Lung (tissue), 12 donors: ENCODE measurements around the gene RPUSD4. TPM values are rescaled to one million over a fixed set of nuclear protein-coding genes. Genes with fewer than 3 reads are reported as not detected.

Source experiments
- ATAC-seq: fragments of 200-7000 bp; cut with Tn5 transposase; one replicate; pipeline ENCODE4 v1.9.1; 2020; ENCODE audit warnings: moderate number of reproducible peaks; ENCODE audit not compliant: insufficient read depth, low FRiP score
- DNase-seq, 3 donors: peaks; one replicate each; pipeline ENCODE4 v3.0.0-alpha.2; 2013 to 2017
- H3K27ac ChIP-seq, 2 donors: one replicate each; pipeline ENCODE4 v1.5.1; 2013; ENCODE audit warnings: mild to moderate bottlenecking in 2 of 2, moderate library complexity in 2 of 2, control low read depth in 1 of 2, inconsistent platforms in 1 of 2, low read depth in 1 of 2, low read length in 1 of 2
- H3K27me3 ChIP-seq, 3 donors: one replicate each; pipeline ENCODE4 v1.5.1; 2013; ENCODE audit warnings: low read length in 2 of 3; ENCODE audit not compliant: control insufficient read depth in 3 of 3, insufficient read depth in 3 of 3
- H3K36me3 ChIP-seq, 4 donors: one replicate each; pipeline ENCODE4 v1.5.1; 2013; ENCODE audit warnings: low read length in 4 of 4, mild to moderate bottlenecking in 1 of 4, moderate library complexity in 1 of 4; ENCODE audit not compliant: control insufficient read depth in 4 of 4, insufficient read depth in 4 of 4
- H3K4me1 ChIP-seq, 5 donors: one replicate each; pipeline ENCODE4 v1.5.1; 2013; ENCODE audit warnings: low read length in 5 of 5, mild to moderate bottlenecking in 2 of 5, moderate library complexity in 1 of 5; ENCODE audit not compliant: control insufficient read depth in 5 of 5, insufficient read depth in 5 of 5
- H3K4me3 ChIP-seq: one replicate; pipeline ENCODE4 v1.5.1; 2013; ENCODE audit warnings: mild to moderate bottlenecking, control low read depth, moderate library complexity
- H3K9ac ChIP-seq, 2 donors: one replicate each; pipeline ENCODE4 v1.5.1; 2013; ENCODE audit warnings: low read length in 2 of 2, control low read depth in 1 of 2; ENCODE audit not compliant: insufficient read depth in 1 of 2
- H3K9me3 ChIP-seq, 4 donors: one replicate each; pipeline ENCODE4 v1.5.1; 2013; ENCODE audit warnings: low read length in 3 of 4, mild to moderate bottlenecking in 1 of 4, moderate library complexity in 1 of 4; ENCODE audit not compliant: control insufficient read depth in 4 of 4, insufficient read depth in 3 of 4
- WGBS, 2 donors: extraction: QIAGEN DNeasy Blood & Tissue Kit; methylation state at CpG; one replicate each; pipeline ENCODE4 v1.1.7; 2013; 5-methylcytosine and 5-hydroxymethylcytosine counted together
- polyA plus RNA-seq, 2 donors: library from polyadenylated mRNA; stranded (reverse); fragments of 200-250 nt; gene quantifications; one replicate each; pipeline ENCODE4 v1.2.1, GENCODE V29; 2013
- total RNA-seq, 2 donors: library from RNA; depleted of rRNA in 1 of 2; stranded (reverse); fragments of >200 nt in 1 of 2; gene quantifications; one replicate each; pipeline ENCODE4 v1.2.1, GENCODE V29; 2014 to 2021
- TF ChIP-seq, protein P1 (sequence below): IDR thresholded peaks from 2 replicates; pipeline ENCODE4 v1.5.1; 2012; ENCODE audit warnings: mild to moderate bottlenecking; ENCODE audit errors: control extremely low read depth, extremely low read depth
- donor health status: control.
- donor health status: control.
- donor health status: Bipolar disorder and iron deficiency.
- donor health status: healthy.
- donor health status: DM: yes; HTN: yes; CAD: no.

RPUSD4 gene
- total and polyA plus RNA-seq, 4 donors: 13.3 to 27.8 (median 19.8) TPM

DNA sequence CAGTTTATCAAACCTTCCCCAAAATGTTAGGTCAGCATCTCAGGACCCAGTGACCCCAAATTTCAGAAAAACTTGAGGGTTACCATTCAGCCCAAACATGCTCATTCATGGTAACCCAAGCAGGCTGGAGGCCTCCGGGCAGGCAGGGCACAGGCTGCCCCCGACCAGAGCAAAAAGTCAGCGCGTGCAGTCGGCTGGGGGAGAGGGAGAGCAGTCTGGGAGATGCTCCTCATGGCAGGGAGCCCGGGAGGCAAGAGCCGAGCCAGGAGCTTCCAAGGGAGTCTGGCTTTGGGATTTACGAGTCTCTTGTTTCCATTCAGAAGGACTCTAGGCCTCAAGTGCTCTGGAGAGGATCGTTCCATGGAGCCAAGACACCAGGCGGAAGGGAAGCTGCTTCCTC lies 45.7 kb downstream of the RPUSD4 start:
- DNase-seq (peak; percentile 64 to 77 (median 71)), ATAC-seq (no peak)
- H3K9ac ChIP-seq: no peak overlapping the region
- H3K27me3 ChIP-seq: no peaks in the 10 kb centered on the region
- H3K36me3 ChIP-seq: no peaks in the 10 kb centered on the region
- peaks cover 0 to 39% (median 17%) of the 10 kb centered on the region in 5 donors for H3K4me1 ChIP-seq
- TF ChIP-seq, protein P1, sequence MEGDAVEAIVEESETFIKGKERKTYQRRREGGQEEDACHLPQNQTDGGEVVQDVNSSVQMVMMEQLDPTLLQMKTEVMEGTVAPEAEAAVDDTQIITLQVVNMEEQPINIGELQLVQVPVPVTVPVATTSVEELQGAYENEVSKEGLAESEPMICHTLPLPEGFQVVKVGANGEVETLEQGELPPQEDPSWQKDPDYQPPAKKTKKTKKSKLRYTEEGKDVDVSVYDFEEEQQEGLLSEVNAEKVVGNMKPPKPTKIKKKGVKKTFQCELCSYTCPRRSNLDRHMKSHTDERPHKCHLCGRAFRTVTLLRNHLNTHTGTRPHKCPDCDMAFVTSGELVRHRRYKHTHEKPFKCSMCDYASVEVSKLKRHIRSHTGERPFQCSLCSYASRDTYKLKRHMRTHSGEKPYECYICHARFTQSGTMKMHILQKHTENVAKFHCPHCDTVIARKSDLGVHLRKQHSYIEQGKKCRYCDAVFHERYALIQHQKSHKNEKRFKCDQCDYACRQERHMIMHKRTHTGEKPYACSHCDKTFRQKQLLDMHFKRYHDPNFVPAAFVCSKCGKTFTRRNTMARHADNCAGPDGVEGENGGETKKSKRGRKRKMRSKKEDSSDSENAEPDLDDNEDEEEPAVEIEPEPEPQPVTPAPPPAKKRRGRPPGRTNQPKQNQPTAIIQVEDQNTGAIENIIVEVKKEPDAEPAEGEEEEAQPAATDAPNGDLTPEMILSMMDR: no peak
- 84 to 91% methylated on average over 10 of the region's 10 CpGs for WGBS, 2 donors
- no peak overlapping the region for H3K27ac ChIP-seq
- peaks cover 0 to 2% (median 0%) of the 10 kb centered on the region in 4 donors for H3K9me3 ChIP-seq
- H3K4me3 ChIP-seq: no peak overlapping the region

DNA sequence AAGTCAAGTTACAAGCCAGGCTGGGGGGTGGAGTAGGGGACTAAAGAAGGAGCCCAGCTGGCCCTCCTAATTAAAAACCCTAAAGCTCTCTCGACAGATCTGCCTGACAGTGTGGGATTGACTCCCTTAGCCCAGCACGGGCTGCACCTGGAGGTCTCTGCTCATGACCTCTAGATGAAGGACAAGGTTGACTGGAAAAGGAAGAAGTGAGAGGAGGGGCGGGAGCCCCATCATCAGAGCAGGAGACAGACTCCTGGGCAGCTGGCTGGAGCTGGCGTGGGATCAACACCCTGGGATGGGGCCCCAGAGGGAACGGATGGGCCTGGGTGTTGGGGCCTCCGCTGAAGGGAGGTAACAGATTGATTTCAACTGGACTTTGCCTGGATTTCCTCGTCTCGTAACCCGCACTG lies 46.1 kb downstream of the RPUSD4 start:
- DNase-seq: peak in 2 of 3 donors; percentile 55 to 65
- peaks cover 0 to 42% (median 21%) of the 10 kb centered on the region in 5 donors for H3K4me1 ChIP-seq
- no peaks in the 10 kb centered on the region for H3K27me3 ChIP-seq
- H3K27ac ChIP-seq: no peak overlapping the region
- TF ChIP-seq, protein P1: no peak
- H3K36me3 ChIP-seq: no peaks in the 10 kb centered on the region
- no peak for ATAC-seq
- no peak overlapping the region for H3K9ac ChIP-seq
- WGBS, 2 donors: 82 to 87% methylated on average over 9 of the region's 9 CpGs
- H3K4me3 ChIP-seq: no peak overlapping the region
- H3K9me3 ChIP-seq: peaks cover 0 to 2% (median 0%) of the 10 kb centered on the region in 4 donors

DNA sequence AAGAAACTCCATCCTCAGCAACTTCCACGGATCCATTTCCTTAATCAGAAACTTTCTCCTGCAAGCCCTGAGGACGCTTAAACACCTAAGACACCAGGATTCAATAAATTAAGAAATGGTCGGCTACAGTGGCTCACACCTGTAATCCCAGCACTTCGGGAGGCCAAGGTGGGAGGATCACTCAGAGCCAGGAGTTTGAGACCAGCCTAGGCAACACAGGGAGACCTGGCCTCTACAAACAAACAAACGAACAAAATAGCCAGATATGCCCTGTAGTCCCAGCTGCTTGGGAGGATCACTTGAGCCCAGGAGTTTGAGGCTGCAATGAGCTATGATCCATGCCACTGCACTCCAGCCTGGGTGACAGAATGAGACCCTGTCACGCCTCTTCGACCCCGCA lies 46.7 kb downstream of the RPUSD4 start:
- Histone ChIP-seq H3K9ac (no peak overlapping the region), H3K4me1 (peaks cover 0 to 45% (median 21%) of the 10 kb centered on the region in 5 donors), H3K27ac (no peak overlapping the region), H3K36me3 (no peaks in the 10 kb centered on the region), H3K27me3 (no peaks in the 10 kb centered on the region), H3K9me3 (peaks cover 0 to 2% (median 0%) of the 10 kb centered on the region in 4 donors), H3K4me3 (no peak overlapping the region)
- DNase-seq: no peak
- TF ChIP-seq, protein P1: no peak
- no peak for ATAC-seq
- WGBS, 2 donors: 89 to 91% methylated on average over 7 to 8 of the region's 8 CpGs

DNA sequence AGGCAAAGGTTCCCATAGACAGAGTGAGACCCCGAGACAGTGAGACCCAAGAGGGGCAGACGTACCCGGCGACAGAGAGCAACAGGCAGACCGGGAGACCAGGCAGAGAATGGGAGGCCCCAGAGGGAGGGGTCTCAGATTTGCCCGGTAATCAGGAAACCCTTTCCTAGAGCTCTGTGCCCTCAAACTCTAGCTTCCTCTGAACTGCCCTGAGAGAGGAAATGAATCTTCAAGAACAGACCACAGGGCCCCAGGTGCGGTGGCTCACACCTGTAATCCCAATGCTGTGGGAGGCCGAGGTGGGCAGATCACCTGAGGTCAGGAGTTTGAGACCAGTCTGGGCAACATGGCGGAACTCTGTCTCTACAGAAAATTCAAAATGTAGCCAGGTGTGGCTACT lies 47.7 kb downstream of the RPUSD4 start:
- Histone ChIP-seq H3K9me3 (peaks cover 0 to 2% (median 0%) of the 10 kb centered on the region in 4 donors), H3K4me3 (no peak overlapping the region), H3K4me1 (peaks cover 0 to 45% (median 23%) of the 10 kb centered on the region in 5 donors), H3K36me3 (no peaks in the 10 kb centered on the region), H3K9ac (no peak overlapping the region), H3K27ac (no peak overlapping the region), H3K27me3 (no peaks in the 10 kb centered on the region)
- TF ChIP-seq, protein P1: no peak
- no peak for ATAC-seq
- DNase-seq: no peak
- 58 to 62% methylated on average over 9 of the region's 9 CpGs for WGBS, 2 donors
